ENCODE measurements around the gene ATP5F1B. TPM values are rescaled to one million over a fixed set of nuclear protein-coding genes. Genes with fewer than 3 reads are reported as not detected.

The ATP5F1B gene
- total RNA-seq, 1 donor from 2014 or later: 319 TPM

DNA sequence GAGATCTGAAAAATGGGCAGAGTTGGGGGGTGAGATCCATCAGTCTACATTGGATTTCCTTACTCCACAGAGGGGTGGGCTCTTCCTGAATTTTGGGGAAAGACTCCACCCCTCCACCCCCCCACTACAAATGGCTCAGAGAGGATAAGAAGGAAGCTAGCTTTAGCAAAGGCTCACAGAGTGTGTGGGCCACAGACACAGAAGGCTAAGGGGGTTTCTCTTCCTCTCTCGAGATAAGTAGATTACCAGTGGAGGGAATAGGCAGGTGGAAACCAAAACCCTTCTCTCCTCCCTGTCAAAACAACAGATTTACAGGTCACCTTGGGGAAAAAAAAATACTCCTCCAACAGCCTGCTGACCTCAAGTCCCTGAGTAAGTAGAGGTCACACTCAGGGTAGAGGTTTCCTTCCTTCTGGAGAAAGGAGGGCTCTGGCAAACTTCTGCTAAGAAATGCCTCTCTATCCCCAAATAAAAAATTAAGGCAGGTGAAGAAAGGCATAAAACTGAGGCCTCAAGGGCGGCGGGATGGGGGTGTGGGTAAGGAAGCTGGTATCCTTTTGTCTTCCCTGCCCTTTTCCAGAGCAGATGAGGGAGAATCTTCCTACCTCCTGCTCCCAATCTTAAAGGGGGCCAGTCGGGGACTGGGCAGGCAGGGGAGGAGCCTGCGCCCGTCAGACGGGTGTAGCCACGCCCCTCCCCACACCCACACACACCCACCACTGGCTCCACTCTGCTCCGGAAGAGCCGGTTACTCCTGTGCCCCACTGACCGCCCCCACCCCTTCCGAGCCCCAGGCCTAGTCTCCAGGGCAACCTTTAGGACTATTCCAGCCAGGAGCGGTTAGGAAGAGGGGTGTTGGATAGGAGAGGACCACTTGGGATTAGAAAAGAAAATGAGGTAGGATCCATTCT lies 13.7 kb downstream of the ATP5F1B start:
- Histone ChIP-seq H3K4me3 (peak overlapping the region; percentile 39), H3K36me3 (peaks cover under 1% of the 10 kb centered on the region), H3K27me3 (ENCODE audit: low read depth) (no peaks in the 10 kb centered on the region), H3K9me3 (no peaks in the 10 kb centered on the region), H3K4me1 (peaks cover 60% of the 10 kb centered on the region), H3K27ac (peak overlapping the region; percentile 34)
- TF ChIP-seq, protein P1, sequence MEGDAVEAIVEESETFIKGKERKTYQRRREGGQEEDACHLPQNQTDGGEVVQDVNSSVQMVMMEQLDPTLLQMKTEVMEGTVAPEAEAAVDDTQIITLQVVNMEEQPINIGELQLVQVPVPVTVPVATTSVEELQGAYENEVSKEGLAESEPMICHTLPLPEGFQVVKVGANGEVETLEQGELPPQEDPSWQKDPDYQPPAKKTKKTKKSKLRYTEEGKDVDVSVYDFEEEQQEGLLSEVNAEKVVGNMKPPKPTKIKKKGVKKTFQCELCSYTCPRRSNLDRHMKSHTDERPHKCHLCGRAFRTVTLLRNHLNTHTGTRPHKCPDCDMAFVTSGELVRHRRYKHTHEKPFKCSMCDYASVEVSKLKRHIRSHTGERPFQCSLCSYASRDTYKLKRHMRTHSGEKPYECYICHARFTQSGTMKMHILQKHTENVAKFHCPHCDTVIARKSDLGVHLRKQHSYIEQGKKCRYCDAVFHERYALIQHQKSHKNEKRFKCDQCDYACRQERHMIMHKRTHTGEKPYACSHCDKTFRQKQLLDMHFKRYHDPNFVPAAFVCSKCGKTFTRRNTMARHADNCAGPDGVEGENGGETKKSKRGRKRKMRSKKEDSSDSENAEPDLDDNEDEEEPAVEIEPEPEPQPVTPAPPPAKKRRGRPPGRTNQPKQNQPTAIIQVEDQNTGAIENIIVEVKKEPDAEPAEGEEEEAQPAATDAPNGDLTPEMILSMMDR (IDR thresholded peaks at IDR 0.05): no peak
- ATAC-seq: peak; percentile 33 to 42
- intact Hi-C loops (cut with DNase I): no loop called here
- peak; percentile 88 for DNase-seq

DNA sequence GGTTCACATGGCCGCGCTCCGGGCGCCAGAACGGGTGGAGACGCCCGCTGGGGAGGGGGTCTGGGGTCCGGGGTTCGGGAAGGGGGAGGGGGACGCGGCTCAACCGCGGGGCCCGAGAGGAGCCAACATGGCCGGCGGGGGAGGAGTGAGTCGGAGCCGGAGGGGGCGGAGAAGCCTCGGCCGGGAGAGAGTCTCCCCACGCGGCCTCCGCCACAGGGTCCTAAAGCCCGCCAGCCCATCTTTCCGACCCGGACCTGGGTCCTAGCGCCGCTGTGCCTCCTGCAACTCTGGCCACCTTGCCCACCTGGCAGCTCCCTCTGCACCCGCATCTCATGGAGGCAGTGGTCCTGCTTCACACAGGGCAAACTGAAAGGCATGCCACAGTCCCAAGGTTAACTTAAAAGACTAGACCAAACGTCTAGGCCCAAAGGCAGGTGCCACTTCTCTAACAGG lies 15.6 kb downstream of the ATP5F1B start, which contains the start of gene BAZ2A:
TSS of gene BAZ2A (minus strand) at position 147 of the 453 bp plus-strand sequence. CDS start 12,796 bp downstream, outside the sequence.
- Histone ChIP-seq H3K4me3 (peak within 1 kb of the TSS; percentile 94), H3K27ac (peak within 1 kb of the TSS; percentile 91), H3K36me3 (peaks cover 12% of the 10 kb centered on the region), H3K4me1 (peaks cover 65% of the 10 kb centered on the region), H3K27me3 (ENCODE audit: low read depth) (no peaks in the 10 kb centered on the region), H3K9me3 (no peaks in the 10 kb centered on the region)
- DNase-seq (peak; percentile 93), ATAC-seq (peak; percentile 90 to 92)
- intact Hi-C loops (cut with DNase I): no loop called here
- TF ChIP-seq, protein P1 (IDR thresholded peaks at IDR 0.05): no peak

GRCh38 chr12:56629459-56630179 lies 16.2 kb downstream of the ATP5F1B start:
- TF ChIP-seq, protein P1 (IDR thresholded peaks at IDR 0.05): no peak
- H3K4me1 ChIP-seq: peaks cover 65% of the 10 kb centered on the region
- intact Hi-C loops (cut with DNase I): no loop called here

DNA sequence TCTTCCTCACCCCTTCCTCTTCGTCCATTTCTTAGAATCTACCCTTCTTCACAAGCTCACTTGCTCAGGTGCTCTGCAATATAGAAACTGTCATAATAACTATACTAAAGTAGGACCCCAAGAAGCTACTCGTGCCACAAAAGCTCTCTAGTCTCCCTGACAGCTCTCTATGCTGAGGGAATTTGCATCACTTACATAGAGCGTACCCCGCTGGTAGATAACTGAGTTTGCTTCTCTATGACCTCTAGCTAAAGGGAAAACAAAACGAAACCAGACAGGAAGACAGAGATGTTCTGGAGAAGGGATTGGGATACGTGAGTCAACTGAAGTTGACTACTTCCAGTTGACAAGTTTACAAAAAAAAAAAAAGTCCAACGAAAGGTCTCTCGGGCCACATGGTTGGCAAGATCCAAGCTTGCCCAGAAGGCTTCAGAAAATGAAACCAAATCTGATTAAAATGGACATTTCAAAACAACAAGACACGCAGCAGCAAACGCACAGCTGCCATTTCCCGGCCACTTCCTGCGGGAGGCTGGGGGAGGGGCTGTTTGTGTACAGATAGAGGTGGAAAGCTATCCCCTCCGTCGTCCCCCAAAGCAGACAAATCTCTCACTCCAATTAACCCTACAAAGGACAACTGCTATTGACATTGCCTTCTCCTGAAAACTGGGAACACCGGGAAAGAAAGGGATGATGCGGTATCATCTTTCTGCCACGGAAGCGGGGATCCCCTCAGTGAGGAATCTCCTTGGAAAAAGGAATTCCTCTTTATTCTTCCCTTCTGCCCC lies 16.9 kb downstream of the ATP5F1B start:
- DNase-seq (peak; percentile 76), ATAC-seq (peak; percentile 38 to 47)
- intact Hi-C loops (cut with DNase I): no loop called here
- Histone ChIP-seq H3K27ac (peak overlapping the region; percentile 91), H3K4me3 (peak overlapping the region; percentile 94), H3K27me3 (ENCODE audit: low read depth) (no peaks in the 10 kb centered on the region), H3K36me3 (peaks cover 20% of the 10 kb centered on the region), H3K9me3 (no peaks in the 10 kb centered on the region), H3K4me1 (peaks cover 68% of the 10 kb centered on the region)
- TF ChIP-seq, protein P1 (IDR thresholded peaks at IDR 0.05): no peak

More at GRCh38 chr12:56629459-56630179, 16.2 kb downstream of the ATP5F1B start:
- Histone ChIP-seq H3K27me3 (ENCODE audit: low read depth) (no peaks in the 10 kb centered on the region), H3K9me3 (no peaks in the 10 kb centered on the region), H3K36me3 (peaks cover 13% of the 10 kb centered on the region), H3K4me3 (peak overlapping the region; percentile 94), H3K27ac (peak overlapping the region; percentile 91)
- peak; percentile 58 to 61 for ATAC-seq
- DNase-seq: peak; percentile 51

GRCh38 chr12:56626701-56627100 lies 19.1 kb downstream of the ATP5F1B start:
- Histone ChIP-seq H3K27me3 (ENCODE audit: low read depth) (no peaks in the 10 kb centered on the region), H3K4me1 (peaks cover 61% of the 10 kb centered on the region), H3K9me3 (no peaks in the 10 kb centered on the region), H3K27ac (no peak overlapping the region), H3K36me3 (peaks cover 39% of the 10 kb centered on the region), H3K4me3 (no peak overlapping the region)
- DNase-seq (no peak), ATAC-seq (no peak)
- intact Hi-C loops (cut with DNase I): no loop called here
- TF ChIP-seq, protein P1 (IDR thresholded peaks at IDR 0.05): no peak
